Choroid plexus epithelial cell (primary cell): ENCODE measurements around the gene CPXM1.

Source experiments
- DNase-seq: peaks from one replicate; pipeline ENCODE4 v3.0.0-alpha.2; 2010; ENCODE audit warnings: low read depth
- H3K4me3 ChIP-seq: 2 replicates; pipeline ENCODE4 v1.5.1; 2011; ENCODE audit warnings: low read depth, mild to moderate bottlenecking, control low read depth, low read length, moderate library complexity
- CTCF ChIP-seq: conservative IDR thresholded peaks from 2 replicates; pipeline ENCODE4 v1.5.1; 2011; ENCODE audit warnings: low read depth, mild to moderate bottlenecking, control low read depth, inconsistent platforms, low read length, moderate library complexity

The CPXM1 gene

GRCh38 chr20:2807019-2807418 lies 6.6 kb upstream of the CPXM1 start:
- H3K4me3 ChIP-seq: no peak overlapping the region
- TF ChIP-seq CTCF: no peak
- no peak for DNase-seq

DNA sequence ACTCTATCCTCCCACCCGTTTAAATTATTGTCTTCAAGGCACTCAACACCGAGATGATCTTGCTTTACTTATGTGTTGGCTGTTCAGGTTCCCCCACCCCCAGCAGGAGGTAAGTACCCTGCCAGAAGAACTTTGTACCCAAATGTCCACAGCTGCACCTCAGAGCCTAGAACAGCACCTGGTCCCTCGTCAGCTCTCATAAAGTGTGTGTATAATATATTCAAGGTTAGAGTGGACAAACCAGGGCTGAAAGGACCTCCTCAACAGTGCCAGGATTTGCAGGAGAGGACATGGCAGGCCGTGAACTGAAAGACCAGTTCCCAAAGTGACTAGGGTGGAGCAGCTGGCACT lies 5.9 kb upstream of the CPXM1 start:
- no peak overlapping the region for H3K4me3 ChIP-seq
- no peak for DNase-seq
- TF ChIP-seq CTCF: no peak

DNA sequence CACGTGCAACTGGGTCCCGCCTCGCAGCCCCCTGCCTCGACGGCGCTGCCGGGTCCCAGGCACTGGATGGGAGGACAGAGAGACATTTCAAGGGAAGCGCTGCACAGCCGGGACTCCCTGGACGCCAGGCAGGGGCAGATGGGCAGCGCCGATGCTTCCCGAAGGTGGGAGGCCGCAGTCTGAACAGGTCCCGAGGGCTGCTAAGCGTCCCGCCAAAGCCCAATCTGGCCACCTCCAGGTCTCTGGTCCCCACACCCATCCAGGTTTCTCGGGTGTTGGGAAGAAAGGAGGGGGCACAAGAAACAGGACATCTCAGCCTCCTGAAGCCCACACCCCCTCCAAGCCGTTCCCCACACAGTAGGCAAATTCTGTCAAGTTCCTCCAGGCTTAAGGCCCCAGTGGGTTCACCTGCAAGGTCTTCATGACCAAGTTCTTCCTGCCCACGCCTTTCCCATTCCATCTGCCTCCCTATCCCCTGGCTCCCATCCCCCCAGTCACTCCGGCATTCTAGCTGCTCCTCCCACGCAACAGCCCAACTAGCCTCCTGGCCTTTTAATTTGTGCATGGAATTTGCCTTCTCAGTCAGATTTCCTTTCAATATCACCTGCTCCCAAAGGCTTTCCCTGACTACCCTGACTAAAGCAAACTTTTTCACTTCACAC lies 5.4 kb upstream of the CPXM1 start:
- DNase-seq: no peak
- H3K4me3 ChIP-seq: no peak overlapping the region
- no peak for TF ChIP-seq CTCF

DNA sequence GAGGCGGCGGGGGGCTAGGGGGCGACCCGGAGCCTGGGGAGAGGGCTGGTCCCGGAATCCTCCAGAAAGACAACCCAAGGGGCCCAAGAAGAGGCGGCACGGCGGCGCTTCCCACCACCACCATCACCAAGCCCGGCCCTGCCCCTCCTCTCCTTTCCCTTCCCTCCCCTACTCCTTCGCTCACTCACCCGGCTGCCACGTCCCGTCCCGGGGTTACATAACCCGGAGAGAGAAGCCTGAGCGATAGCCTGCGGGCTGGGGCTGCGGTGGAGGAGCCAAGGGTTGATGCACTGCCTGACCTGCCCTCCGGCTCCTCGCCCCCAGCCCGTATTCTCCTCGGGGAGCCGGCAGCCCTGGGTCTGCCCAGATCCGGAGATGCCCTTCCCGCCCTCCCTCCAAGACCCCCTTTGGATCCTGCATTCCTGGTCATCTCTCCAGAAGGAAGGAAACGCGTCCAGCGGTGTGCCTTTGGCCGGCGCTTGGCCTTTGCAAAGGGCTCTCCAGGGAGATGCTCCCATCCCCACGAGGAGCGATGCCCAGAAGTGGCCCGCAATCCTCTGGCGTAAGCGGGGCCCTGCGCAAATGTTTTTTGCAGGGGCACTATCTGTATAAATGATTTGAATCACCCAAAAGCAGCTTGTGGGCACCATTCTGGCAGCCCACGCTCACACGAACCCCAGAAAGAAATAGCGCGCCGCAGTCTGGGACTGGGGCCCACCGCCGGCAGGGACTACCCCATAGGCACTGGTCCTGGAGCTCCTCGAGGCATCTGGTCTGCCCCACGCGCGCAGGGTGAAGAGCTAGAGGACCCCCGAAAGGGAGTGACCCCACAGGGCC lies 4.6 kb upstream of the CPXM1 start:
- no peak overlapping the region for H3K4me3 ChIP-seq
- no peak for DNase-seq
- TF ChIP-seq CTCF: no peak

- no peak for TF ChIP-seq CTCF
- no peak for DNase-seq
- H3K4me3 ChIP-seq: no peak overlapping the region
These were observed 3.8 kb upstream of the CPXM1 start for GRCh38 chr20:2804041-2804828.

GRCh38 chr20:2801286-2801728 lies 880 bp upstream of the CPXM1 start:
- no peak overlapping the region for H3K4me3 ChIP-seq
- DNase-seq: no peak
- TF ChIP-seq CTCF: no peak
